ENCODE measurements around the gene NCAPD3. TPM values are rescaled to one million over a fixed set of nuclear protein-coding genes. Genes with fewer than 3 reads are reported as not detected.

The NCAPD3 gene
- total RNA-seq, 4 donors from 2014 or later: 6.2 to 9.6 (median 8.8) TPM

DNA sequence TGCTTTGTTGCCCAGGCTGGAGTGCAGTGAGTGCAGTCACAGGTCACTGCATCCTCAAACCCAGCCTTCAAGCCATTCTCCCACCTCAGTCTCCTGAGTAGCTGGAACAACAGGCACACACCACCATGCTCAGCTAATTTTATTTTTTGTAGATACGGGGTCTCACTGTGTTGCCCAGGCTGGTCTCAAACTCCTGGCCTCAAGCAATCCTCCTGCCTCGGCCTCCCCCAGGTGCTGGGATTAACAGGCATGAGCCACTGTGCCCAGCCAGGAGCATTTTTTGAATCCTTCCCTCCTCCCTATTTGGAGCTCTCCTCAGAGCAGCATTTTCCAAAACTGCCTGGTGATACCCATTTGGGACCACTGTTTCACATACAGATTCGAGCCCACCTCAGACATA lies 77.2 kb downstream of the NCAPD3 start:
- intact Hi-C loops (cut with DNase I): no loop called here

GRCh38 chr11:134145715-134146114 lies 78.1 kb downstream of the NCAPD3 start:
- intact Hi-C loops (cut with DNase I): no loop called here
- TF ChIP-seq POLR2AphosphoS5 (IDR thresholded peaks at IDR 0.05) (no peak), EP300 (IDR thresholded peaks at IDR 0.05) (no peak), POLR2A (IDR thresholded peaks at IDR 0.05; ENCODE audit: low read depth) (no peak), CTCF (IDR thresholded peaks at IDR 0.05) (no peak)
- Histone ChIP-seq H3K36me3 (peaks cover 17 to 73% (median 46%) of the 10 kb centered on the region in 4 donors), H3K4me1 (peaks cover 0 to 28% (median 13%) of the 10 kb centered on the region in 4 donors), H3K27ac (replicated peaks in 1 of 4) (no peak overlapping the region), H3K27me3 (no peaks in the 10 kb centered on the region), H3K4me3 (no peak overlapping the region), H3K9me3 (no peaks in the 10 kb centered on the region)
- no peak for DNase-seq (ENCODE audit: extremely low spot score)
- 91% methylated on average over 8 of the region's 8 CpGs for WGBS

More for the DNA sequence above, 77.2 kb downstream of the NCAPD3 start:
- H3K4me1 ChIP-seq: peaks cover 0 to 37% (median 21%) of the 10 kb centered on the region in 4 donors
- 100% methylated on average over 3 of the region's 3 CpGs for WGBS
- no peaks in the 10 kb centered on the region for H3K27me3 ChIP-seq
- H3K27ac ChIP-seq (replicated peaks in 1 of 4): no peak overlapping the region
- no peak for DNase-seq (ENCODE audit: extremely low spot score)
- no peaks in the 10 kb centered on the region for H3K9me3 ChIP-seq
- H3K4me3 ChIP-seq: no peak overlapping the region
- H3K36me3 ChIP-seq: peaks cover 17 to 73% (median 48%) of the 10 kb centered on the region in 4 donors
- TF ChIP-seq POLR2A (IDR thresholded peaks at IDR 0.05; ENCODE audit: low read depth) (no peak), CTCF (IDR thresholded peaks at IDR 0.05) (no peak), POLR2AphosphoS5 (IDR thresholded peaks at IDR 0.05) (no peak), EP300 (IDR thresholded peaks at IDR 0.05) (no peak)

DNA sequence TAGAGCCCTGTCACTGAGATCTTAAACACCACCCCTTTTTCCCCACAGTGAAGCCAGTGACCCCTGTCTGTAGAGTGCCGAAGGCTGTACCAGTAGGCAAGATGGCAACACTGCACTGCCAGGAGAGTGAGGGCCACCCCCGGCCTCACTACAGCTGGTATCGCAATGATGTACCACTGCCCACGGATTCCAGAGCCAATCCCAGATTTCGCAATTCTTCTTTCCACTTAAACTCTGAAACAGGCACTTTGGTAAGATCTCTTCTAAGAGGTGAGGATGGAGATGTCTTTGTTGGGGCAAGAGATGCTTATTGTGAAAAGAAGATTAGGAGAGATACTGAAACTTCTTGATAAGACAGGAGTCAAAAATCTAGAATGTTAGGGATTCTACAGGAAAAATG lies 79.0 kb downstream of the NCAPD3 start:
- Histone ChIP-seq H3K27me3 (no peaks in the 10 kb centered on the region), H3K4me1 (peaks cover 2 to 27% (median 13%) of the 10 kb centered on the region in 4 donors), H3K9me3 (no peaks in the 10 kb centered on the region), H3K27ac (replicated peaks in 1 of 4) (no peak overlapping the region), H3K36me3 (peaks cover 17 to 72% (median 43%) of the 10 kb centered on the region in 4 donors), H3K4me3 (no peak overlapping the region)
- intact Hi-C loops (cut with DNase I): no loop called here
- 92% methylated on average over 5 of the region's 5 CpGs for WGBS
- no peak for TF ChIP-seq POLR2AphosphoS5 (IDR thresholded peaks at IDR 0.05)
- no peak for TF ChIP-seq POLR2A (IDR thresholded peaks at IDR 0.05; ENCODE audit: low read depth)
- no peak for TF ChIP-seq EP300 (IDR thresholded peaks at IDR 0.05)
- TF ChIP-seq CTCF (IDR thresholded peaks at IDR 0.05): no peak
- no peak for DNase-seq (ENCODE audit: extremely low spot score)

DNA sequence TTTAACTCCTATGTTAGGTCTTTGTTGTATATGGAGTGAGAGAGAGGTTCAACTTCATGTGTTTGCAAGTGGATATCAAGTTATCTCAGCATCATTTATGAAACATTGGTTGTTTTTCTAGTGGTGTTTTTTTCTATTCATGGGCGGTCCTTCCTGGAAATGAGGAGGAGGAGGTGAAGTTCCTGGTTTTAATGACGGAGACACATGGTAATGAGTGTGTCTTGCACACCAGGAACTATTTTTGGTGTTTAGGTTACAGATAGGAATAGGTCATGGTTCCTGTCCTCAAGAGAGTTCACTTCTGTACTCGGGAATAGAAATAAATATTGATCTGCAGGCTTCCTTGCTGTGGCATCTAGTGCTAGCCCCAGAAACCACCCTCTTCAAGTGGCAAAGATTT lies 80.0 kb downstream of the NCAPD3 start:
- Histone ChIP-seq H3K36me3 (peaks cover 10 to 63% (median 34%) of the 10 kb centered on the region in 4 donors), H3K4me1 (peaks cover 9 to 30% (median 22%) of the 10 kb centered on the region in 4 donors), H3K9me3 (no peaks in the 10 kb centered on the region), H3K4me3 (no peak overlapping the region), H3K27me3 (no peaks in the 10 kb centered on the region), H3K27ac (replicated peaks in 1 of 4) (no peak overlapping the region)
- intact Hi-C loops (cut with DNase I): no loop called here
- 61% methylated on average over 3 of the region's 3 CpGs for WGBS
- TF ChIP-seq POLR2A (IDR thresholded peaks at IDR 0.05; ENCODE audit: low read depth) (no peak), CTCF (IDR thresholded peaks at IDR 0.05) (no peak), EP300 (IDR thresholded peaks at IDR 0.05) (no peak), POLR2AphosphoS5 (IDR thresholded peaks at IDR 0.05) (no peak)
- no peak for DNase-seq (ENCODE audit: extremely low spot score)

DNA sequence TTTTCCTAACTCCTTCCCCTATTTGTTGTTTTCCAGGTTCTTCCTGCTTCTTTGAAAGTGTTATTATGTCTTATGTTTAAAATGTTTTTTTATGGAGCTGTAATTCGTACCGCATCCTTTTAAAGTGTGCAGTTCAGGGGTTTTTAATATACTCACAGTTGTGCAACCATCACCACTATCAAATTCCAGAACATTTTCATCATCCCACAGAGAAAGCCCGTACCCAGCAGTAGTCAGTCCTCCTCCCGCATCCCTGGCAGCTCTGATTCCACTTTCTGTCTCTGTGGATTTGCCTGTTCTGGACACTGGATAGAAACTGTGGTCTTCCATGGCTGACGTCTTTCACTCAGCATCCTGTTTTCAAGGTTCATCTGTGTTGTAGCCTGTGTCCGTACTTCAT lies 81.2 kb downstream of the NCAPD3 start:
- Histone ChIP-seq H3K4me3 (no peak overlapping the region), H3K4me1 (peaks cover 9 to 21% (median 17%) of the 10 kb centered on the region in 4 donors), H3K9me3 (no peaks in the 10 kb centered on the region), H3K36me3 (peaks cover 7 to 53% (median 26%) of the 10 kb centered on the region in 4 donors), H3K27me3 (no peaks in the 10 kb centered on the region), H3K27ac (replicated peaks in 1 of 4) (no peak overlapping the region)
- TF ChIP-seq EP300 (IDR thresholded peaks at IDR 0.05): no peak
- TF ChIP-seq POLR2AphosphoS5 (IDR thresholded peaks at IDR 0.05): no peak
- TF ChIP-seq CTCF (IDR thresholded peaks at IDR 0.05): no peak
- TF ChIP-seq POLR2A (IDR thresholded peaks at IDR 0.05; ENCODE audit: low read depth): no peak
- intact Hi-C loops (cut with DNase I): no loop called here
- WGBS: 96% methylated on average over 6 of the region's 6 CpGs
- no peak for DNase-seq (ENCODE audit: extremely low spot score)

All from esophagus muscularis mucosa (tissue), 4 donors.